NCI-H2081 treated with DMSO at 0.1 percent for 48 hours (cell line): ENCODE measurements around the gene RFT1.
"Not testable (repeated sequence)": the region's sequence is repeated elsewhere in the genome, so short reads cannot be mapped to it uniquely, and the experiment has no call there.

Experiments
- DNase-seq: peaks from one replicate; lab custom pipeline; 2025; lab: John Stamatoyannopoulos, UW

RFT1 gene

DNA sequence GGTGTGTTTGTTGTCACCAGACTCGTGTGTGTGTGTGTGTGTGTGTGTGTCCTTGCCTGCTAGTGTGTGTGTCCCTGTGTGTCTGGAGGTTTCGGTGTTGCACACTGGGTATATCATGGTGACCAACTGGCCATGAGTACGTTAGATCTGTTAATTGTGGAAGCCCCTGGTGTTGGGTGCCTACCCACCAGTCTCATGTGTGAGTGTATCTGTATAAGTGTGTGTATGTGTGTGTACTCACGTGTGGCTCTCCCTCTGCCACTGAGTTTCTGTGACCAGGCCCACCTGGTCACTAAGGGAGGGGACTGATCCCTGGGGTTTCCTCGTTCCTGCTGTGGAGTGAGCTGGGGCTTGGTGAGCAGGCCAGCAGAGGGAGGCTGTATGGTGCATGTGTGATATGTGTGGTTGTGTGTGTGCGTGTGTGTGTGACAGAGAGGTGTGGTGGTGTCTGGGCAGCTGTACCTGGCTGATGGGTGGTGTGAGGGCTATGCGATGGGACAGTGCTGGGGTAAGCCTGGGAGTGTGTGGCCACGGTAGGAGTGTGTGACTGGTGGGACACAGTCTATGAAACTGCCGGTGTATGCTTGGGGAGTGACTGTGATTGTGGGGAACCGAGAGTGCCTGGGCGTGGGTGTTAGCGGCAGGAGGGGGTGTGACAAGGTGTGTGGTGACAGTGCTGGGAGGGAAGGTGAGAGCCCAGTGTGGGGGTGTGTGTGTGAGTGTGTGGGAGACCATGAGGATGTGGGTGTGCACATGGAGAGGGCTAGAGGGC is 32.6 kb upstream of the RFT1 start:
- no peak for DNase-seq

DNA sequence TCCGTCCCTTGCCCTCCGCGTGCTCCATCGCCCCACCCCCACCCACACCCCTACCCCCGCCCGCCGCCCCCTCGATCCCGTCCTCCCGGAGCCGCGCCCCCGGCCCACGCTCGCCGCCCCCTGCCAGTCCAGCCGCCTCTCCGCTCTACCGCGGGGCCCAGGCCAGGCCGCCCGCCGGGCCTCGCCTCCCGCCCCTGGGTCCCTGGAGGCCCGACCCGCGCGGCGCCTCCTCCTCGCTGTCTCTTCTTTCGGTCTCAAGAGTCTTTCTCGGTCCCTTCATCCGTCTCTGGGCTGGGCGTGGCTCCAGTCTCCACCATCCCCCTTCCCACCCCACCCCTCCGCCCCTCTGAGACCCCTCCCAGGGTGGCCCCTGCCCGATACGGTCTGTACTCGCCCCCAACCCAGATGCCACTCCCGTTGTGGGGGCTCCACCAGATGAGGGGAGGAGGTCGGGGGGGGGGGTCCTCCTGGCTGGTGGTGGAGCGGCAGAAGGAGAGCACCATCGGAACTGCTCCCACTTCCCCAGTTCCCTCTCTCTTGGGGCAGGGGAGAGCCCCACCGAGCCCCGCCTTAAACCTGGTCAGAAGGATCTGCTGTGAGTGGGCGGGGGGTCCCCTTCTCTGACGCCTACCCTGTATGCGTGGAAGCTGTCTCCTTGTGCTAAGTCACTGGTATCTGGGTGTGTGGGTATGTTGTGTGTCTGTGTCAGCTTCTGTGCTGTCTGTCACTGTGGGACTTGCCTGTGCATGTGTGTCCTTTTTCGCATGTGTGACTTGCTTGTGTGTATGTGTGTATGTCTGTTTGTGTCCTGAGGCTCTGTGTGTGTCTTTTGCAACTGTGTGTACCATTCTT is 31.8 kb upstream of the RFT1 start:
- no peak for DNase-seq

DNA sequence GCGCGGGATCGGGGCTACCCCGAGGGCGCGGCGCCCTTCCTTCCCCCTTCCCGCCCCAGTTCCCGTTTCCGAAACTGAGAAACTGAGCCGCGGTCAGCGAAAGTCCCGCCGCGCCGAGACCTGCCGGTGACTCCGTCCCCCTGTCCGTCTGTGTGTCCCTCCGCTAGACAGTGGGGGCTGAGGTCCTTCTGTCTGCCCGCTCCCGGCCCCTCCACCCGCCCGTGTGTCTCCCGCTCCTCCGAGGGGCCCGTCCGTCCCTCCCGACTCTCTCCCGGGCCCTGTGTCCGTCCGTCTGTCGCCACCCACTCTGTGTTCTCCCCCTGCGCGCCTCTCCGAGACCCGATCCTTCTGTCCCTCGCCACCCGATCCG is 31.2 kb upstream of the RFT1 start:
- DNase-seq = no peak

DNA sequence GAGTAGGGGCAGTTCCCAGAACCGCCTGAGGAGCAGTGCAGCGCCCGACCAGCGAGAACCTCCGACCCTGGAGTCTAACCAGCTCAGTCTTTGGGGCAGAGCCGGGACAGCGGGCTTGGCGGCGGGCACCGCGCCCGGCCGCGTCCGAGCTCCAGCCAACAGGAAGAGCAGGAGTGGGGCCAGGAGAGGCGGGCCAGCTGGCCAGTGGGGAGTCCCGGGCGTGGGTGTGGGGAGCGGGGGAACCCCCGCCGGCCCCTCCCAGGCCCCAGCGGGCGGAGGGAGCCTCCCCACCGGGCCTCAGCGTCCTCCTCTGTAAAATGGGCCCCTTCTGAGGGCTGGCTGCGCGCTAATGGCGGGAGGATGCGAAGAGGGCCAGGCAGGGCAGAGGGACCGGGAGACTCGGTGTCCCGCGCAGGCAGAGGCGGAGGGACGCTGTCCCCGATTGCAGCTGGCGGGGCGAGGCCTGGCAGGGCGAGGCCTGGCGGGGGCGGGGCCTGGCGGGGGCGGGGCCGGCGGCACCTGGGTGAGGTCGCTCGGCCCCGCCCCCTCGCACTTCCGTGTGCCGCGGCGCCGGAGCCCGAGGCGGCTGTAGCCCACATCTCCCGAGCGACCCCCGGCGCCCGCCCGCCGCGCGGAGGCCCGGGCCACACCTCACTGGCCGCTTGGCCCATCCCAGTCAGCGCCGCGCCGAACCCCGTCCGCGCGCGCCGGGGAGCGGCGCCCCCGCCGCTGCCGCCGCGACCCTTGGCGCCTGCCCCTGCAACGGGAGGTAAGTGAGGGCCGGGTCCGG is 30.6 kb upstream of the RFT1 start, which contains the start of gene PRKCD:
Gene PRKCD (plus strand): TSS at position 550 of the 790 bp plus-strand sequence. CDS start 17,214 bp downstream, outside the sequence.
- DNase-seq = no peak

DNA sequence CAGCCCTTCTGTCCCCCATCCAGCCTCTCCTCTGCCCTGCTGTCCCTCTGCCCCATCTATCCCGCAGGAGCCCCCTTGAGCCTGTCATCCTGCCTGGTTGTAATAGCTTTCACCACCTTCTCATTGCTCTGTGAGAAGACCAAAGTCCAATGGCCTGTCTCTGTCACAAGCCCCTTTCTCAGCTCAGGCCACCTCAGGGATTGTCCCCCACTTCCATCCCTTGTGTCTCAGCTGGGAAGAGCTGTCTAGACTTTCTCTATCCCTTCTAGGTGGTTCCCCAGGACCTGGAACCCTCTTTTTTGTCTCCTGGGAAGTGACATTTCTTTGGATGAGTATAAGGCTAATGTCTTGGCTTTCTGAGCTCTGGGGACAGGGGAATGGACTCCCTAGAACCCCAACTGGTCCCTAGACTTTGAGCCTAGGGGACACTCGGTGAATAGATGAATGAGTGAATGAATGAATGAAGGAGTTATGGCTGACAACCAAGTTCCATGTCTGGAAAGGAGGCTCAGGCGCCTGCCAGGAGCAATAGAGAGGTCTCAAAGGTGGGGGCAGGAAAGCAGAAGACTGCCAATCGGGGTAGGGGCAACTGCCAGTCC is 29.9 kb upstream of the RFT1 start:
- DNase-seq = no peak

DNA sequence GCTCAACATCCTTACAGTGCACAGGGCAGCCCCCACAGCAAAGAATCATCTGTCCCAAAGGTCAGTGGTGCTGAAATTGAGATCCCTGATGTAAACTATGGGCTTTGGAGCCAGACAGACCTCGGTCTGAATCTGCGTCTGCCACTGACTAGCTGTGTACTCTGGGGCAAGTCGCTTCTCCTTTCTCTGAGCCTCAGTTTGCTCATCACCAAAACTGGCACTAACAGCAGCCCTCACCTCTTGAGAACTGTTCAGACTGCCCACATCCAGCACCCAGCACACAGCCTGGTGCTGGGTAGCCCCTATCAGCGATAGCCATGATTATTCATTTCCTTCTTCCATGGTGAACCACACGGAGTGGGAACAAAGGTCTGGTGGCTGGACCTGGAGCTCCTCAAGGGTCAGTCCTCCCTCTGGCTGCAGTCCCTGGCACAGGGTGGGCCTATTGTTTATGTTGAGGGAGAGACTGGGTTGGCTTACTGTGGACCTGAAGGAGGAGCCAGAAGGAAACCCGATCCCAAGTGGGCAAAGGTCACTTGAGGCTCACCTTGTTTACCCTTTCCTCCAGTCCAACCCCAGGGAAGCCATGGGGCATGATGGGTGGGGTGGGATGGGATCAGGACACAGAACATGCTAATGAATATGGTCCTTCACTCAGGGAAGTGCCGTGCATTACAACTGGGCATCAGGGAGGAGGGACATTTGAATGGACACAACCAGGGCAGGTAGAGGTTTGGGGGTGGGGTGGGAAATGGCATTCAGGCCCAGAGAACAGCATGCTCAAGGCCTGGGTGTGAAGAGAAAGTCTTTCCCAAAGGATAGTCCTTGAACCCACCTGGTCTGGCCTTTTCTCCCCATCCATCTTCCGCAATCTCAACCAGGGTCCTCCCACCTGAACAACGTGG is 29.2 kb upstream of the RFT1 start:
- no peak for DNase-seq

DNA sequence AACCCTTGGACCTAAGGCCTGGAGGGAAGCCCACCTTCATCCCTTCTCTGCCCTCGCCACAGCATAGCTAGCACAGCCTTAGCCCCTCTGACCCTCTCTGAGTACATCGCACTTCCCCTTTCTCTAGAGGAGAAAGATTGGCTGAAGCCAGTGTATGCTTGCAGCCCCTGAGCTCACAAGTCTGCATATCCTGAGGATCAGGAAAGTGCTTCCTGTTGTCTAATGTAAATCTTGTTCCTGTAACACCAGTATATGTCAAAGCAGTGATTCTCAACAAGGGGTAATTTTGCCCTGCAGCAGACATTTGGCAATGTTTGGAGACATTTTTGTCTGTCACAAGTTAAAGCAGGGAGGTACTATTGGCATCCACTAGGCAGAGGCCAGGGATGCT is 28.5 kb upstream of the RFT1 start:
- no peak for DNase-seq

DNA sequence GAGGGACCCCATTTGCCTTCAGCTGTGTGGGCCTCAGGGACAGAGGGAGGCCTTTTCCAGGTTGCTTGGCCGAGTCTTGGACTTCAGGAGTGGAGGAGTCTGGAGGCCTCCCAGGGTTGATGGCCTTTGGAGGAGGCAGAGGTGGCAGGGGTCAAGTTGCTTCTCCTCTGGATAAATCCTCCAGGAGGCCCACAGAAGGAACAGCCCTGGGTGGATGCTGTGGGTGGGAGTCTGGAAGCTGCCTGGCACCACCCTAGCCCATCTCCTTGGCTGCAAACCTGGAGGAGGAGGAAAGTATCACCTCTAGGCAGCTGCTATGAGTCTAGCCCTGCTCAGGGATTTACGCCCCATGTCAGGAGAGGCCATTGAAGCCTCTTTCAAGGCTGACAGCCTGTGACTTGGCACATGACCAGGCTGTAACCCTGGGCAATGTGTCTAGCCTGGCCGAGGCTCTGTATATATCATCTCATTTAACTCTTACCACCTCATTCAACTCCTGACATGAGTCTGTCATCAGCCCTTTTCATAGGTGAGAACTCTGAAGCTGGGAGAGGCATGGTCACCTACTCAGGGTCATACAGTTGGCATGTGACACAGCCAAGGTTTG is 27.8 kb upstream of the RFT1 start:
- no peak for DNase-seq

DNA sequence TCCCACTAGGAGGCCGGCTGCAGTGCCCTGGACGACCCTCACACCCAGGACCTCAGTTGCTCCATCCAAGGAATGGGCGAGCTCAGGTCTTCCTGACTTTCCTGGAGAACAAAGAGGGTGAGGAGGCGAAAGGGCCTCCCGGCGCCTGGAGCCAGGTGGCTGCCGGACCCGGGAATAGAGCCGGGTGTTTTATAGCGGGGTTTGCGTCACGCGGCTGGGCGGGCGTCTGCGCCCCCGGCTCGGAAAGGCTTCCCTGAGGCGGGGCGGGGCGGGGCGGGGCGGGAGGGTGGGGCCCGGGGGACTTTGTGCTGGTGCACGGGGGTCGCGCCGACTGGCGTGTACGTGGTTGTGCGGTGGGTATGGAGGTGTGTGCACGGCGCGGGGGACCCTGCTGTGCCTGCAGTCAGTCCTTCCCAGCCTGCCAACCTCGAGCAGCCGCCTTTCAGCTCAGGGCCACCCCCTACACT is 26.2 kb upstream of the RFT1 start:
- no peak for DNase-seq

DNA sequence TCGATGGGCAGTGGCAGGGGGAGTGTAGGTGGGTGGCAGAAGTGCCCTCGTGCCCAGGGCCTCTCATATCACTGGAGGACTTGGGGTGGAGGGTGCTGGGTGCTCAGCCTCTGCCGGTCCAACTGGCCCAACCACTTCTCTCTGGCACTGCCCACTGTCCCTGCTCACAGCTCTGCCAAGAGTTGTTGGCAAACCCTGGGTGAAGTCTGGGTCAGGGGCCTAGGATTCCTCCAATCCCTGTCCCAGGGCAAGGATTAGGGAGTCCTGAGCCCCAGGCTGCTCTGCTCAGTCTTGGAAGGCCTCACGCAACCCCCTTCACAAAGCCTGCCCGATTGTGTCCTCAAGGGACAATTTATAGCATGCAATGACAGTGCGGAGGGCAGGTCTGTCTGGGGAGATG is 25.5 kb upstream of the RFT1 start:
- DNase-seq = no peak

DNA sequence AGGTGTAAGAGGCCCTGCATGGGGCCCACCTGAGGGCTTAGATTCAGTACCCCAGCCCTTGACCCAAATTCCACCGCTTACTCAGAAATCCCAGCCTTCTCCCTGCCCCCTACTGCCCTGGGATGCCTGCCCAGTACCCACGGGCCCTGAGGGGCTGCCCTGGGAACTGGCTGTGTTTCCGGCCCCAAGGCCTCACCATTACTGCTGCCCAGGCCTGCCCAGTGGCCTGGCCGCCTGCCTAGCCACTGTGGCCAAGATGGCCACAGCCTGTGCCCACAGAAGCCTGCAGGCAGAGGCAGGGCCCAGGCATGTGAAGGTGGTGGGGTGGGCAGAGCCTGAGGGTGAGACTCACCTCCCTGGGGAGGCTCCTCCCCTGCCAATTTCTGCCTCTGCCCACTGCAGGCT is 24.6 kb upstream of the RFT1 start:
- DNase-seq = no peak

DNA sequence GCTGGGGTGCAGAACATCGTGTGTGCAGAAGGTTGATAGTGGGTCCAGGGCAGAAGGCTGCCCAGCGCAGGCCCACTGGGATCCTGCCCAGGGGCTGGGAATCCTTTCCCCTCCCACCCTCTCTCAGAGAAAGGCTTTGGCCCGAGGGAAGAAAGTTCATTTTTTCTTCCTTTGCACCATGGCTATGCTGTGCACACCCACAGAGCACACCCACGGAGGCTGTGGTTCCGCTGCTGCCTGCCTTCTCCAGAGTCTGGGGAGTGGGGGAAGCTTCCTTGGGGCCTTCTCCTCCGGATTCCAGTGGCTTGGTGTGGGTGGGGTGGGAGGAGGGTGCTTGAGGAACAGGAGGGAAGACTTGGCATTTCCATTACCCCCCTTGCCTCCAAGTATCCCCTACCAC is 23.7 kb upstream of the RFT1 start:
- DNase-seq = no peak

DNA sequence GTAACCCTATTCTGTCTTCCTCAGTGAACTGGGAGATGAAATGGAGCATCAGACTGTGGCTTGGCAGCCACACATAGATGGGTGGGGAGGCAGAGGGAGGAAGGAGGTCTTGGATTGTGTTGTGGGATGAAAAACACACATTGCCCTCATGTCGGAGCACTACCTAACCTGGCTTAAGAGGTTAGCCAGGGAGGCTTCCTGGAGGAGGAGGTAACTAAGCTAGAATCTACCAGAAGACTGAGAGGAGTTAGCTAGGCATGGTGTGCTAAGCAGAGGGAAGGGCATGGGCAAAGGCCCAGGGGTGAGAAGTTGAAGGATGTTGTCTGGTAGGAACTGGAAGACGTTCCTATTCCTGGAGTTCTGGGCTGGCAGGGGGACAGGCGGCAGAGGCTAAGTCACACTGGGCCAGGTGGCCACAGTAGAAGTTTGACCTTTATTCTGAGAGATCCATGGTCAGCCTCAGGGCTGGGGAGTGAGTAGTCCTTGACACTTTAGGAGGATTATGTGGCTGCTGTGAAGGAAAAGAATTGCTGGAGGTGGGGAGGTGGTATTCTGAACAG is 23.1 kb upstream of the RFT1 start:
- no peak for DNase-seq

DNA sequence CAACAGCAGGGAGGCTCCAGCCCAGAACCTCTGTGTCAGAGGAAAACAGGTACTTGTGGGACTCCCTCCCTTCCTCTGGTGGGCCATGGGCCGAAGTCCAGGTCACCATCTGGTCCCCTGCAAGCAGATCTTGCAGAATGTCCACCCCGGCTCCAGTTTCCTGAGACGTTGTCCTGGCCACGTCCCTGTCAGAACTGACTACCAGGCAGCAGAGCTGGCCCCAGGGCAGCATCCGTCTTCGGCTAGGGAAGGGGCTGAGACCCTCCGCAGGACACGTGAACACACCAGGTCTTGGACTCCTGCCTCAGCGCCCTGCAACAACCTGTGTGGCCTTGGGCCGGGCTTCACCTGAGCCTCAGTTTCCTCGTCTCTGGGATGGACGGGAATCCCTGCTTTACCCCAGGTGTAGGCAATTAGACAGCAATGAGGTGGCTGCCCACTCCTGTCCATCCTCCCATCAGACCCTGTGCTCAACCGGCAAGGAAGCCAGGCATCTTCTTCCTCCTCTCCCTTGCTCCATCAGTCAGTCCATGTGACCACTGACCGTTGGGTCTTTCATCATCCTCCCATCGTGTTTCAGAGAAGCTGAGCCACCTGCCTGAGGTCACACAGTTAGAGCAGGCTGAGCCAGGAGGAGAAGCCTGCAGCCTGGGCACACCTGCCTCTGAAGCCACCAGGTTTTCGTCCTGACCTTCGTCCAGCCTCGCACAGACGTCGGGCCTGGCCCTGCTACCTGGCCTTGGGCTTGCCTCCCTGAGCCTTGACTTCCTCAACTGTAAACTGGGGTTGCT is 21.8 kb upstream of the RFT1 start:
- no peak for DNase-seq

DNA sequence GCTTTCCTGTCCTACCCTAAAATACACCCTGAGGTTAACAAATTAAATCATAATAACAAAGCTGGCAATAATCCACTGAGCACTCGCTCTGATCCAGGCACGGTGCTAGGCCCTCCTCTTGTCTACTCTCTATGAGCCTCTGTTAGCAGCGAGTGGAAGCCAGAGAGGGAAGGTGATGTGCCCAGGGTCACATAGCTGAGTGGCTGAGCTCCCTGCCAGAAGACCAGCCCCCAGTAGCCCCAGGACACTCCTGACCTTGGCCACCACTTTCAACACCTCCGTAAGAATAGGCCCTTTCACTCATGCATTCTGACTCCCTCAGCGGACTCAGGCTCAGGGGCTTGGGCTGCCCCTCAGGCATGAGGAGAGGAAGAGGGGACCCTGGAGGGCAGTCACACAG is 21.2 kb upstream of the RFT1 start:
- DNase-seq = no peak

DNA sequence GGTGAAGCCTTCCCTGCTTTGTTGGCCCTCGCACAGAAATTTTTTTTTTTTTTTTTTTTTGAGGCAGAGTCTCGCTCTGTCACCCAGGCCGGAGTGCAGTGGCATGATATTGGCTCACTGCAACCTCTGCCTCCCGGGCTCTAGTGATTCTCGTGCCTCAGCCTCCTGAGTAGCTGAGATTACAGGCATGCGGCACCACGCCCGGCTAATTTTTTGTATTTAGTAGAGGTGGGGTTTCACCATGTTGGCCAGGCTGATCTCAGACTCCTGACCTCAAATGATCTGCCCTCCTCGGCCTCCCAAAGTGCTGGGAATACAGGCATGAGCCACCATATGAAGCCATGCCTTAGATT is 20.8 kb upstream of the RFT1 start:
- not testable (repeated sequence) for DNase-seq

DNA sequence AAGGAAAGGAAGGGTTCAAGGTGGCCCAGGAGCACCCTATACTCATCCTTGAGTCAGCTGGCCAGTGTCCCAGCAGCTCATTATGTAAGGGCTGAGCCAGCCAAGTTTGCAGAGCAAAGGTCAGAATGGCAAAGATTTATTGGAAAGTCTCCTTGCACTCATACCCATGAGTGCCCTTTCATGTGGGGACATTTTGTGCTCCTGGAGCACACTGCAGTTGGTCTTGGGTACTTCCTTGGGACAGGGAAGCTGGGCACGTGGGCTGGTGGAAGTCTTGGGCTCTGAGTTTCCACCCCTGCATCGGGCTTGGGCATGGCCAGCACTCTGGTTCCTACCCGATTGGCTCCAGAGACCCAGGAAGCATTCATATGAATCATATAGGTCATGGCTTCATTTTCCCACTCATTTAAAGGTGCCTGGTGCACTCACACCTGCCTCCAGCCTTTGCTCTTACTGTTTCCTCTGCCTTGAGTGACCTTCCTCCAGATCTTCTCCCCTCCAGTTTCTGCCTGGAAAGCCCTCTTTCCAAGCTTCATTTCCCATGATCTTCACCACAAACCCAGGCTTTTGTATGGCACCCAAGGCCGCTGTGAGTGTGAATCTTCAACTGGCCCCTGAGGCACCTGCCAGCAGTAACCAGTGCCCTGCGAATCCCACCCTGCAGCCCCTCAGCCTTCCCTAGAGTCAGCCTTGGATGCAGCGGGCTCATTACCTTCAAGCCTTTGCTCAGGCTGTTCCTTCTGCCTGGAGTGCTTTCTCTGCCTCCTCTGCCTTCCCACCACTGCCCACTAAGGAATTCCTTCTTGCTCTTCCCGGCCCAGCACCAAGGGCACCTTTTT is 20.2 kb upstream of the RFT1 start:
- no peak for DNase-seq

DNA sequence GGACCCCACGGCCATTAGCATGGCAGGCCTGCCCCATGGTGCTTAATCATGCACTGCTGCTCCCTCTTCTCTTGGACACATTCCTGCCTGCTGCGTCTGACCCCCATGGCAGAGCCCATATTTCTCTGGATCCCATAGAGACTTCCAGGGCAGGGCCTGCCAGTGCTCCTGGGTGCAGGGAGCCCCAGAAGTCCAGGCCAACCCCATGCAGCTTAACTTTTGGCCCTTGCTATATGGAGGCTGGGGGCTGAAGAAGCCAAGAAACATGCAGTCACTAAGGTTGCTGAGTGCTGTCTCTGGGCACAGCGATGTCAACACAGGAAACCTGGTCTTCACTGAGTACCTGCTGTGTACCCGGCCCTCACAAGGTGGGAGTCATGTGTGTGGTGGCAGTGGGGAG is 19.5 kb upstream of the RFT1 start:
- DNase-seq = no peak
